Keratinocyte (primary cell): ENCODE results near the gene ATP5ME. TPM values are rescaled to one million over a fixed set of nuclear protein-coding genes. Genes with fewer than 3 reads are reported as not detected.

Source experiments
- DNase-seq: peaks from one replicate; pipeline ENCODE4 v3.0.0-alpha.2; 2011; ENCODE audit warnings: low read depth, missing footprints, low spot score
- FAIRE-seq: peaks from 2 replicates; lab custom pipeline; 2011; peaks lifted over from hg19 to GRCh38; lab: Jason Lieb, UNC
- H2AFZ ChIP-seq: 2 replicates; pipeline ENCODE4 v1.6.0; 2012; ENCODE audit warnings: low read length, control low read depth, inconsistent platforms; ENCODE audit not compliant: control insufficient read depth
- H3K27ac ChIP-seq: 2 replicates; pipeline ENCODE4 v1.5.1; 2011; ENCODE audit warnings: low read length; ENCODE audit not compliant: control insufficient read depth, insufficient read depth
- H3K27me3 ChIP-seq: 3 replicates; pipeline ENCODE4 v1.6.0; 2011; ENCODE audit warnings: low read length; ENCODE audit not compliant: control insufficient read depth, insufficient read depth; ENCODE audit errors: extremely low read depth
- H3K36me3 ChIP-seq, 2 experiments: 2 replicates in 1 of 2; 3 replicates in 1 of 2; pipeline ENCODE4 v1.5.1; 2011; ENCODE audit warnings: low read length in 2 of 2, mild to moderate bottlenecking in 1 of 2; ENCODE audit not compliant: control insufficient read depth in 2 of 2, insufficient read depth in 2 of 2; ENCODE audit errors: extremely low read depth in 1 of 2
- H3K4me1 ChIP-seq: 3 replicates; pipeline ENCODE4 v1.5.1; 2011; ENCODE audit warnings: low read length; ENCODE audit not compliant: control insufficient read depth, insufficient read depth; ENCODE audit errors: extremely low read depth
- H3K4me2 ChIP-seq: 3 replicates; pipeline ENCODE4 v1.6.0; 2011; ENCODE audit warnings: low read depth, low read length; ENCODE audit not compliant: control insufficient read depth, insufficient read depth; ENCODE audit errors: extremely low read depth
- H3K4me3 ChIP-seq, 3 experiments: fragments of 200-600 bp in 1 of 3; sonication (generic) in 1 of 3; 2 replicates in 2 of 3; 3 replicates in 1 of 3; pipeline ENCODE4 v1.5.1; 2011 to 2016; ENCODE audit warnings: low read length in 3 of 3, mild to moderate bottlenecking in 3 of 3, control low read depth in 2 of 3, inconsistent platforms in 1 of 3, low read depth in 1 of 3, mixed read lengths in 1 of 3, mixed run types in 1 of 3, moderate library complexity in 1 of 3; ENCODE audit not compliant: control insufficient read depth in 2 of 3, insufficient read depth in 2 of 3; ENCODE audit errors: extremely low read depth in 1 of 3
- H3K79me2 ChIP-seq: 2 replicates; pipeline ENCODE4 v1.6.0; 2012; ENCODE audit warnings: low read length; ENCODE audit not compliant: control insufficient read depth, insufficient read depth
- H3K9ac ChIP-seq: 3 replicates; pipeline ENCODE4 v1.6.0; 2011; ENCODE audit warnings: low read length; ENCODE audit not compliant: control insufficient read depth, insufficient read depth; ENCODE audit errors: extremely low read depth
- H3K9me1 ChIP-seq: 3 replicates; pipeline ENCODE4 v1.6.0; 2011; ENCODE audit warnings: low read length; ENCODE audit not compliant: control insufficient read depth, insufficient read depth; ENCODE audit errors: extremely low read depth
- H3K9me3 ChIP-seq: 2 replicates; pipeline ENCODE4 v1.5.1; 2012; ENCODE audit warnings: low read depth, low read length; ENCODE audit not compliant: control insufficient read depth
- H4K20me1 ChIP-seq: 3 replicates; pipeline ENCODE4 v1.6.0; 2011; ENCODE audit warnings: low read length; ENCODE audit not compliant: control insufficient read depth, insufficient read depth; ENCODE audit errors: extremely low read depth
- EZH2 ChIP-seq: IDR thresholded peaks from one replicate; pipeline ENCODE4 v1.6.1; 2012; ENCODE audit warnings: inconsistent platforms, mild to moderate bottlenecking, low read length, moderate library complexity
- dilution Hi-C: fragments of 300-500 bp; cut with MboI; formaldehyde crosslinking; loops from one replicate; pipeline ENCODE4 v1.7.0; 2020; ENCODE audit warnings: low sequenced_read_pairs; ENCODE audit not compliant: extremely low pct_ligation_motif_present
- polyA plus RNA-seq, 5 experiments: library from polyadenylated mRNA; depleted of rRNA in 3 of 5; stranded (reverse) in 3 of 5; stranded (forward) in 1 of 5; unstranded in 1 of 5; fragments of >200 nt; gene quantifications; 1 replicate in 1 of 5; 2 replicates in 3 of 5; 3 replicates in 1 of 5; pipeline versions ENCODE4 v1.2.1 to v1.2.3, GENCODE V29; 2011 to 2012; ENCODE audit warnings: missing spikeins in 2 of 5, low read depth in 1 of 5, low replicate concordance in 1 of 5
- TF ChIP-seq, protein P1 (sequence below), 3 experiments: IDR thresholded peaks in 1 of 3; conservative IDR thresholded peaks in 1 of 3; optimal IDR thresholded peaks in 1 of 3; 2 replicates in 2 of 3; 3 replicates in 1 of 3; pipeline versions ENCODE3 to v1.5.1; 2011; ENCODE audit warnings: low read length in 3 of 3, mild to moderate bottlenecking in 3 of 3, moderate library complexity in 2 of 3, control low read depth in 1 of 3, inconsistent platforms in 1 of 3; ENCODE audit not compliant: insufficient read depth in 2 of 3; ENCODE audit errors: extremely low read depth in 1 of 3

The ATP5ME gene
- polyA plus RNA-seq, 1 donor (not counting 4 experiments of a cell fraction or from before 2014, with no cell fraction given) = 438 TPM

DNA sequence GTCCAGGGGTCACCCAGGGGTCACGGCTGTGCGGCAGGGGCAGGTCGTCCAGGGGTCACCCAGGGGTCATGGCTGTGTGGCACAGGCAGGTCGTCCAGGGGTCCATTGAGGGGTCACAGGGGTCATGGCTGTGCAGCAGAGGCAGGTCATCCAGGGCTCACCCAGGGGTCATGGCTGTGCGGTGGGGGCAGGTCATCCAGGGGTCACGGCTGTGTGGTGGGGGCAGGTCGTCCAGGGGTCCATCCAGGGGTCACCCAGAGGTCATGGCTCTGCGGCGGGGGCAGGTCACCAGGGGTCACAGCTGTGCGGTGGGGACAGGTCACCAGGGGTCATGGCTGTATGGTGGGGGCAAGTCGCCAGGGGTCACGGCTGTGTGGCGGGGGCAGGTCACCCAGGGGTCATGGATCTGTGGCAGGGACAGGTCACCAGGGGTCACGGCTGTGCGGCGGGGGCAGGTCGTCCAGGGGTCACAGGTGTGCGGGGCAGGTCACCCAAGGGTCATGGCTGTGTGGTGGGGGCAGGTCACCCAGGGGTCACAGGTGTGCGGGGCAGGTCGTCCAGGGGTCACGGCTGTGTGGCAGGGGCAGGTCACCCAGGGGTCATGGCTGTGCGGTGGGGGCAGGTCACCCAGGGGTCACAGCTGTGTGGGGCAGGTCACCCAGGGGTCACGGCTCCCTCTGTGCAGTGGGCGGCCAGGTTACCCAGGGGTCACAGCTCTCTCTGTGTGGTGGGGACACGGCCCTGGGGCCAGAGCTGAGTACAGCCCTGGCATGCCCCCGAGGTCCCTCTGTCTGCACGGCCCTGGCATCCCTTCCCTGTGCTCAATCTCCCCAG lies 16.0 kb downstream of the ATP5ME start:
- H3K9me1 ChIP-seq = no peaks in the 10 kb centered on the region
- DNase-seq = no peak
- H3K27me3 ChIP-seq = peaks cover 4% of the 10 kb centered on the region
- TF ChIP-seq EZH2 = no peak
- TF ChIP-seq, protein P1, sequence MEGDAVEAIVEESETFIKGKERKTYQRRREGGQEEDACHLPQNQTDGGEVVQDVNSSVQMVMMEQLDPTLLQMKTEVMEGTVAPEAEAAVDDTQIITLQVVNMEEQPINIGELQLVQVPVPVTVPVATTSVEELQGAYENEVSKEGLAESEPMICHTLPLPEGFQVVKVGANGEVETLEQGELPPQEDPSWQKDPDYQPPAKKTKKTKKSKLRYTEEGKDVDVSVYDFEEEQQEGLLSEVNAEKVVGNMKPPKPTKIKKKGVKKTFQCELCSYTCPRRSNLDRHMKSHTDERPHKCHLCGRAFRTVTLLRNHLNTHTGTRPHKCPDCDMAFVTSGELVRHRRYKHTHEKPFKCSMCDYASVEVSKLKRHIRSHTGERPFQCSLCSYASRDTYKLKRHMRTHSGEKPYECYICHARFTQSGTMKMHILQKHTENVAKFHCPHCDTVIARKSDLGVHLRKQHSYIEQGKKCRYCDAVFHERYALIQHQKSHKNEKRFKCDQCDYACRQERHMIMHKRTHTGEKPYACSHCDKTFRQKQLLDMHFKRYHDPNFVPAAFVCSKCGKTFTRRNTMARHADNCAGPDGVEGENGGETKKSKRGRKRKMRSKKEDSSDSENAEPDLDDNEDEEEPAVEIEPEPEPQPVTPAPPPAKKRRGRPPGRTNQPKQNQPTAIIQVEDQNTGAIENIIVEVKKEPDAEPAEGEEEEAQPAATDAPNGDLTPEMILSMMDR (optimal IDR thresholded peaks at IDR 0.05 in 1 of 3, IDR thresholded peaks at IDR 0.05 in 1 of 3, conservative IDR thresholded peaks at IDR 0.05 in 1 of 3; ENCODE audit: extremely low read depth in 1 of 3, insufficient read depth in 2 of 3, low read length in 3 of 3) = no peak
- dilution Hi-C loops = no loop called here
- no peak overlapping the region for H2AFZ ChIP-seq
- no peaks in the 10 kb centered on the region for H3K4me1 ChIP-seq
- H4K20me1 ChIP-seq = no peaks in the 10 kb centered on the region
- H3K79me2 ChIP-seq = no peaks in the 10 kb centered on the region
- no peaks in the 10 kb centered on the region for H3K36me3 ChIP-seq
- peaks cover 3% of the 10 kb centered on the region for H3K9me3 ChIP-seq
- H3K9ac ChIP-seq = no peak overlapping the region
- no peak for FAIRE-seq
- no peak overlapping the region for H3K27ac ChIP-seq
- no peak overlapping the region for H3K4me3 ChIP-seq
- no peak overlapping the region for H3K4me2 ChIP-seq

DNA sequence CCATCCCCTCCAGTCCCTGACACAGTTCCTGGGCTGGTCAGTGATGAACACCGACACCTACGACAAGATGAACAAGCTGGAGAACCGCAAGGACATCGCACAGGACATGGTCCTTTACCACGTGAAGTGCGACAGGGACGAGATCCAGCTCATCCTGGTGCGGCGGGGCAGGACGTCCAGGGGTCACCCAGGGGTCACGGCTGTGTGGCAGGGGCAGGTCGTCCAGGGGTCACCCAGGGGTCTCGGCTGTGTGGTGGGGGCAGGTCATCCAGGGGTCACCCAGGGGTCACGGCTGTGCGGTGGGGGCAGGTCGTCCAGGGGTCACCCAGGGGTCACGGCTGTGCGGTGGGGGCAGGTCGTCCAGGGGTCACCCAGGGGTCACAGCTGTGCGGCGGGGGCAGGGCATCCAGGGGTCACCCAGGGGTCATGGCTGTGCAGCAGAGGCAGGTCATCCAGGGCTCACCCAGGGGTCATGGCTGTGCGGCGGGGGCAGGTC lies 16.7 kb downstream of the ATP5ME start:
- dilution Hi-C loops = no loop called here
- FAIRE-seq = no peak

More for the DNA sequence above, 16.7 kb downstream of the ATP5ME start:
- no peak overlapping the region for H3K4me3 ChIP-seq
- no peaks in the 10 kb centered on the region for H3K36me3 ChIP-seq
- H3K79me2 ChIP-seq = no peaks in the 10 kb centered on the region
- no peaks in the 10 kb centered on the region for H4K20me1 ChIP-seq
- no peaks in the 10 kb centered on the region for H3K9me1 ChIP-seq
- no peak for TF ChIP-seq EZH2
- TF ChIP-seq, protein P1 (optimal IDR thresholded peaks at IDR 0.05 in 1 of 3, IDR thresholded peaks at IDR 0.05 in 1 of 3, conservative IDR thresholded peaks at IDR 0.05 in 1 of 3; ENCODE audit: extremely low read depth in 1 of 3, insufficient read depth in 2 of 3, low read length in 3 of 3) = no peak
- H3K9me3 ChIP-seq = peaks cover 3% of the 10 kb centered on the region
- no peaks in the 10 kb centered on the region for H3K27me3 ChIP-seq
- no peak overlapping the region for H3K9ac ChIP-seq
- H3K4me2 ChIP-seq = no peak overlapping the region
- H3K4me1 ChIP-seq = no peaks in the 10 kb centered on the region
- H2AFZ ChIP-seq = no peak overlapping the region
- no peak overlapping the region for H3K27ac ChIP-seq
- no peak for DNase-seq
